ENCODE measurements around the gene TDRD12.

GRCh38 chr19:32873247-32873959 lies 153.8 kb downstream of the TDRD12 start:
- TF ChIP-seq, protein P1, sequence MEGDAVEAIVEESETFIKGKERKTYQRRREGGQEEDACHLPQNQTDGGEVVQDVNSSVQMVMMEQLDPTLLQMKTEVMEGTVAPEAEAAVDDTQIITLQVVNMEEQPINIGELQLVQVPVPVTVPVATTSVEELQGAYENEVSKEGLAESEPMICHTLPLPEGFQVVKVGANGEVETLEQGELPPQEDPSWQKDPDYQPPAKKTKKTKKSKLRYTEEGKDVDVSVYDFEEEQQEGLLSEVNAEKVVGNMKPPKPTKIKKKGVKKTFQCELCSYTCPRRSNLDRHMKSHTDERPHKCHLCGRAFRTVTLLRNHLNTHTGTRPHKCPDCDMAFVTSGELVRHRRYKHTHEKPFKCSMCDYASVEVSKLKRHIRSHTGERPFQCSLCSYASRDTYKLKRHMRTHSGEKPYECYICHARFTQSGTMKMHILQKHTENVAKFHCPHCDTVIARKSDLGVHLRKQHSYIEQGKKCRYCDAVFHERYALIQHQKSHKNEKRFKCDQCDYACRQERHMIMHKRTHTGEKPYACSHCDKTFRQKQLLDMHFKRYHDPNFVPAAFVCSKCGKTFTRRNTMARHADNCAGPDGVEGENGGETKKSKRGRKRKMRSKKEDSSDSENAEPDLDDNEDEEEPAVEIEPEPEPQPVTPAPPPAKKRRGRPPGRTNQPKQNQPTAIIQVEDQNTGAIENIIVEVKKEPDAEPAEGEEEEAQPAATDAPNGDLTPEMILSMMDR (IDR thresholded peaks at IDR 0.05) = no peak
- TF ChIP-seq POLR2AphosphoS5 (IDR thresholded peaks at IDR 0.05; ENCODE audit: insufficient read depth in 1 of 2, low read depth in 1 of 2) = no peak
